Measurements from ENCODE around the gene TJP1.

DNA sequence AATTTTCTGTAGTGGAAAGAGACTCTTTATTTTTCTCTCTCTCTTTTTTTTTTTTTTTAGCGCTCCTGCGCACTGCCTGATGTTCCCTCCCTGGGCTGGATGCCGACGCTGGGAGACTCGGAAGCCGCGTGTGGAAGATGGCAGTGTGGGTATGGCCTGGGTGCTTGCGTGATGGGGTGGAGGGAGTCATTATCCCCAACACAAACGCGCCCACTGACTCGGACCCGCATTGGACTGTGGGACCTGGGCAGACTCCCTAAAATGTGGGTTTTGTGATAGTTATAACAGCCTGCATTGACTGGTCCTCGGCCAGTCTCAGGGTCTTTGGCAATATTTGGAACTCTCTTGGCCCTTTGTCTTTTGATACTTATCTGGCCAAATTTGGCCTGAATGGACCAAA lies 157.9 kb downstream of the TJP1 start:
- TF ChIP-seq CTCF (IDR thresholded peaks at IDR 0.05) (no peak), EZH2 (IDR thresholded peaks at IDR 0.05; ENCODE audit: borderline replicate concordance, insufficient read depth, low read depth, low read length, poor library complexity, severe bottlenecking) (no peak)

All from B cell (primary cell).